Left renal cortex interstitium (tissue), 4 donors: ENCODE results near the gene WWC2. TPM values are rescaled to one million over a fixed set of nuclear protein-coding genes. Genes with fewer than 3 reads are reported as not detected.

Source experiments
- DNase-seq, 4 donors: peaks; one replicate each; pipeline ENCODE4 v3.0.0-alpha.2; 2013; ENCODE audit warnings: low read depth in 4 of 4, low spot score in 2 of 4, missing footprints in 1 of 4
- polyA plus RNA-seq, 4 donors: library from polyadenylated mRNA; unstranded; fragments of 120-200 nt; gene quantifications; one replicate each; pipeline ENCODE4 v1.2.1, GENCODE V29; 2013; ENCODE audit not compliant: insufficient read length in 4 of 4

Gene WWC2
- 10 to 100 TPM; 47.3 to 68.7 (median 56.7) TPM for polyA plus RNA-seq

- peak in 3 of 4 donors; percentile 81 to 90 (median 84) for DNase-seq
Measured at GRCh38 chr4:183098723-183099536, at the start of gene WWC2. WWC2 (plus strand) TSS chr4:183099257; CDS start chr4:183099492, 235 bp downstream.

GRCh38 chr4:183053681-183054080 lies 45.4 kb upstream of the WWC2 start:
- no peak for DNase-seq

- no peak for DNase-seq
Measured at GRCh38 chr4:183057255-183057654, 41.8 kb upstream of the WWC2 start.

- no peak for DNase-seq
Measured at GRCh38 chr4:183059797-183060196, 39.3 kb upstream of the WWC2 start.

DNA sequence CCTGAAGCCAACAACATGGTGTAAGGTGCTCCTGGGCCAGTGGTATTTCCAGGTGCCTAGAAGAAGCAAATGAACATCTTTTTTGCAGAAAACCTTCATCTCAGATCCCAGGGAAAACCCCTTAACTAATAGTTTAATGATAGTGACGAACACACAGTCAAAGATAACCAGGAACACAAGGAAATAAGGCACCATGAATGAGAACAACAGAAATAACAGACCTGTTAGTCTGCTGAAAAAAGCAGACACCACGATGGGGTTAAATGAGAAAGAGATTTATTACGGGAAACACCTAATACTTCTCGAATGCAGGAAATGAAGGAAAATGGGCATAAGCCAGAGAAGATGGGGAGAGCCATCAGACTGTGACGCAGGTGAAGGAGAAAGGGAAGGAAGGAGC lies 30.6 kb upstream of the WWC2 start:
- DNase-seq = no peak

DNA sequence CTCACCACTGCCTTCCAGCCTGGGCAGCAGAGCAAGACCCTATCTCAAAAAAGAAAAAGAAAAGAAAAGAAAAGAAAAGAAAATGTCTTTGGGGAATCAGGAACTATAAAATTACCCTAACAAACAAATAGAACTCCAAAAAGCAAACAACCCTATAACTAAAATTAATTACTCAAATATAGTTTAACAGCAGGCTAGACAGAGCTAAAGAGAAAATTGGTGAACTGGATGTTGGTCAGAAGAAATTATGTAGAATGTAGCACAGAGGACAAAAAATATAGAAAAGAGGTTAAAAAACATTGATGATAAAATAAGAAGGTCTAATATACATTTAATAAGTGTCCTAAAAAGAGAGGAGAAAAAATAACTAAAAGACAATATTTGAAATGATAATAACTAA lies 27.8 kb upstream of the WWC2 start:
- no peak for DNase-seq

GRCh38 chr4:183072176-183072575 lies 26.9 kb upstream of the WWC2 start:
- DNase-seq = no peak

- no peak for DNase-seq
Measured at GRCh38 chr4:183073838-183074145, 25.3 kb upstream of the WWC2 start.

DNA sequence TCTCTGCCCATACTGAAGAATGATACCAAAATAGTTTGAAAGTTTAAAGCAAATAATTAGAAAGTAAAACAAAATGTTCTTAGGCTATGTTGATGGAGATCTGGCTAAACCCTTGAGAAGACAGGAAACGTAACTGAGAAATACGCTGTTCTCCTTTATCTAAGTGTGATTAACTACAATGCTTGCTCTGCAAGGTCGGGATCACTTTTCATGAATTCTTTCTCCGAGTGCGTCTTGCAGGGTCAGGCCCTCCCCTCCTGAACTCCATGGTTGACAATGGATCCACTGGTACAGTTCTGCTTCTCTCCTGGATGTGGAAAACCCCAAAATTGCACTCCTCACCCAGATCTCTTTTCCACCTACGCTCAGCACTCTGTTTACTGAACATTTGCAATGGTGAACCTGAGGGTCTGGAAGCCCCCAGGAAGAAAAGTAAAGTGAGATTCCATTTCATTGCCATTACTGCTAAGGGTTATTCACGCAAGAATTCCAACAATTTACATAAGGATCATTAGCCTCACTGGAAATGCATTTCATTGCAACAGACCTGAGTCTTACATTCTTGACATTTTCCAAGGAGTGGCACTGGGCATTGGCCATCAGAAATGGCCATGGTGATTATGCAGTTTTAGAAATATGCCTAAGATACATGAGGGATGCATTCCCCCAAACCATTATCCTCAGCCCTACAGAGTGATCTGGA lies 24.6 kb upstream of the WWC2 start:
- no peak for DNase-seq

GRCh38 chr4:183078634-183079033 lies 20.4 kb upstream of the WWC2 start:
- no peak for DNase-seq

GRCh38 chr4:183080372-183081115 lies 18.5 kb upstream of the WWC2 start:
- DNase-seq = no peak

DNA sequence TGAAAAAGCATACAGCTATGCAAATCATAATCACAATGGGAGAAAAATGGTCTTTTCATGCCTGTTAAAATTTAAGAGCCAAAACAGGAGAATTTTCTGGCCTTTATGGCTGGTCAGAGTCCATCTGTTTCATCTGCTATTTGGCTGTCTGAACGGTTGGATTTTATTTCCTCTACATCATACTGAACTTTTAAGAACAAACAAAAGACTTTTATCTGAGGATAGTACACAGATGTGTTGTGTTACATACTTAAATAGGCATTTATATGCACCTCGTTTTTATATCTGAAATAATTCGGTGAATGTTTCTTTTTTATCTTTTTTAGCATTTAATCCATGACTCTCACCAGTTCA lies 18.0 kb upstream of the WWC2 start:
- no peak for DNase-seq

- no peak for DNase-seq
Measured at GRCh38 chr4:183082053-183082452, 17.0 kb upstream of the WWC2 start.

DNA sequence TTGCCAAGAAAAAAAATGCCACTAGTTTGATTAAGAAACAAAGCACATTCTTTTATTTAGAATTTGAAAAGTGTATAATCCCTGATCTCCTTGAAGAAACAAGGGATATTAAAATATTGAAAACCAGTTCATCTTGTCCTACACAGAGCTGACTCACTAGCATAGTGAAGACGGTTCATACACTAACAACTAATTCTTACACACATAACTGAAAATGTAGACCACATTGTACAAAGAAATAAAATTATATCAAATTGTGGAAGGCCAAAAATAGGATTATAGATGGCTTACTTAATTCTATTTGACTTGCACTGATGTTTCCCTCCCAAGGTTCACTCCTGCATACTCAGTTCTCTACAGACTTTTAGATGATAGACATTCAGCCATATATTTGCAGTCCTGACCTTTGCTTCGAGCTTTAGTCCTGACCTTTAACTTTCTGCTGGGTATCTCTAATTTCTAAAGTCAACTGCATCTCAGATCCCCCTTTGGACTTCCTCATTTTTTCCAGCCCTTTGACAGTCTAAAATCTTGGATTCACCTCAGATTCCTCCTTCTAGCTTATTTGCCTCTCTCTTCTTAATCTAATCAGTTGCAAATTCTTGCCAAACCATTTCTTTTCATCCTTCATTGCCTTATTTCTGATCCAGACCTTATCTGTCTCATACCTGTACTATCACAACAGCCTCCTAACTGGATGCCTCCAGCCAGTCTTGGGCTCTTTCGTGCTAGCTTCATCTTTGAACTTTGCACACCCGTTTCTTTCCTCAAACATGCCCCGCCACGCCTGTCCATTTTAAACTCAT lies 4.5 kb upstream of the WWC2 start:
- DNase-seq = no peak

- no peak for DNase-seq
Measured at GRCh38 chr4:183095199-183095512, 3.9 kb upstream of the WWC2 start.

DNA sequence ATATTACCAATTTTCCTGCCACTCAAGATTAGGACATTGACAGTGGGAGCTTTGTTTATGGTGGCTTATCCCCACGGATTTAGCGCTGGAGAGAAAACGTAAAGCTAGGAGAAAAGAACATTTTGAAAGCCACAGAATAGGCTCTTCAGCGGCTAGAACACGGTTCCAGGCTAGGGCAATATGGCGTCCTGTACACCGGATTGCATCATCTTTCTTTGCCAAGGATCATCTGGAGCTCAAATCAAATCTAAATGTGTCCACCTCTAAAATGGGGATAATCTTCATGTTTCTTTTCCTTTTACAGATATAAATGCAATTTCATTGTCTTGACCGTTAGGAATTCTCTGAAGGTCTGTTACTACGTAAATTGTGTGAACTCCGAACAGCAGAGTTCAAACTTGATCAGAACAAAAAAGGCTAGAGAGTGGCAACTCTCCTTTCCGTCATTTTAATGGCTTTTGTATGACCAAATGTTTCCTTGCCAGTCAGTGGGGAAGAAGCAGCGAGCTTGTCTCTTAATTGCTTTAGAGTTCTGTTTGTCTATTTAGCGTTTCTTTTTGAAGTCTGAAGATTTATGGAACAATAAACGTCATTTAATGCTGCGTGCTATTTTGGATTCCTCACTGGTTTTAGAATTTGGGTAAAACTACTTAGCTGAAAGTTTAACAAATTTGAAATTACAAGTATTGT lies 2.6 kb upstream of the WWC2 start:
- DNase-seq = no peak

DNA sequence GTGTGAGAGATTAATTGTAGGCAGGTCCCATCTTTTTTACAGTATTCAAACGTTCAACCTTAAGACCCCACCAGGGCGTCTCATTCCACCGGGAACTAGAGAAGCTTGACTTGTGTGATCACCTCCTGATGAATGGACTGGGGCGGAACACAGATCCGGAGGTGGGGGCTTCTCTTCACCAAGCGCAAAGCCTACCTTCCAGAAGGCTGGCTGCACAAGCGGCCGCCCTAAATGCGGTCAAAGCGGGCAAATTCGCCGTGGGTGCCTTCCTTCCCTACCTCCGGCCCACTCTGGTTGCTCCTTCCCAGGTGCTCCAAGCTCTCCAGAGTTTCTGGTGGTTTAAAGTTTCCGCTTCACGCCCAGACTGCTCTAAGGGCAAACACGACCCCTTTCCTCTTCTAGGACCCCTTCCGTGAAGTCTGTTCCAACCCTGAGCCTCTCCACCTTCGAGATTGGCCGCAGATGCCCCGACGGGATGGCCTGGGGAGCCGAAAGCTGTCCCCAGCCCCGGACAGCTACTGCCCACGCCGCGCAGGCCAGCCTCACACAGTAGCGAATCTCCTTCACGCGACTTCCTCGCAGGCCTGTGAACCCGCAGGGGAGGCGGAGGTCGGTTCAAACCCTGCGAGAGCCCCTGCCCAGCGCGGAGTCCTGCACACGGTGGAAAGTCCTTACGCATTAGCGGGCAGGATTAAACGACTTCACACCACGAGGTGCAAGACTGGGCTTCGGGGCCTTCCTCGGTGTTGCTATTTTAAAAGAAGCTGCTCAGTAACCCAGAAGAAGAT lies 1.6 kb upstream of the WWC2 start:
- DNase-seq = no peak

DNA sequence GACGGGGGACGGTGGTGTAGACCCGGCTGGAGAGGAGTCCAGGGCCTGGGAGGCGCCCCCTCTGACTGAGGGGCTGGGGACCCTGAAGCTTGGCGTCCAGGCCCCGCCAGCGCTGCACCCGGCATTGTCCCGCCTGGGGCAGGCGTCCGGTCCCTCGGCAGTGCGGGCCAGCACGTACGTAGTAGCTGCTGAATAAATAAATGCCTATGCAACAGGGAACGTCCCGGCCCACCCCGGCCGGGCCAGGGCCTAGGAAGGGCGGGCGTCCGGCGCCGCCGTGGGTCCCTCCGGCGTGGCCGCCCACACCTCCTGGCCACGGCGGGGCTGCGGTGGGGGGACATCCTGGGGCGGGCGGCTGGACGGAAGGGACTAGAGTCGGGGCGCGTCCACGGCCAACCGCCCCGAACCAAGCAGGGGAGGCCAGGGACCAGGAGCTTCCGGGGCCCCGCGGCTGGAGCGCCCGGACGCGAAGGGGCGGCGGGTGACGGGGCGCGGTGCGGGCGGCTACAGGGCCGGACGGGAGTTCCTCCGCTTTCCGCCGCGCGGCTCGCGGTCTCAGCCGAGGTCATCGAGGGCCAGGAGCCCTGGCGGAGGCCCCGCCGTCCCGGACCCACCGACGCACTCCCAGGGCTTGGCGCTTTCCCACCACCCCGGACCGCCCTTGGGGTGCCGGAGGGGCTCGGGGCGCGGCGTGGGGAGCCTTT lies 886 bp upstream of the WWC2 start:
- DNase-seq = no peak
